SK-N-SH (cell line): ENCODE data around the gene SOX2. TPM values are rescaled to one million over a fixed set of nuclear protein-coding genes. Genes with fewer than 3 reads are reported as not detected.

ENCODE experiments used
- CTCF ChIA-PET: fragments of 300-600, 350-600 bp; formaldehyde crosslinking; extraction: SDS; loops from one replicate; lab custom pipeline; 2021; lab: Yijun Ruan, JAX
- POLR2A ChIA-PET: fragments of 350-600 bp; sonication (Branson Sonifier 250); formaldehyde crosslinking; extraction: SDS; loops from one replicate; lab custom pipeline; 2020; ENCODE audit warnings: antibody characterized with exemption, inconsistent platforms; lab: Yijun Ruan, JAX
- DNase-seq: peaks from one replicate; pipeline ENCODE4 v3.0.0; 2012
- H2AFZ ChIP-seq: fragments of 200-600 bp; sonication (generic); 2 replicates; pipeline ENCODE4 v1.8.1; 2016; ENCODE audit warnings: antibody characterized with exemption, mild to moderate bottlenecking, low read depth
- H3F3A ChIP-seq: fragments of 200-600 bp; sonication (generic); replicated peaks from 2 replicates; pipeline ENCODE3; 2016; ENCODE audit warnings: antibody characterized with exemption, mild to moderate bottlenecking; ENCODE audit not compliant: insufficient read depth
- H3K27ac ChIP-seq, 2 experiments: fragments of 200-500 bp in 1 of 2; fragments of 200-600 bp in 1 of 2; sonication (Bioruptor generic) in 1 of 2; sonication (generic), shearing (Covaris generic) in 1 of 2; 2 replicates each; pipeline versions ENCODE4 v1.5.1 to v1.6.1; 2014 to 2016; ENCODE audit warnings: low read depth in 2 of 2, inconsistent platforms in 1 of 2, low read length in 1 of 2, mild to moderate bottlenecking in 1 of 2, mixed read lengths in 1 of 2
- H3K27me3 ChIP-seq: fragments of 200-600 bp; sonication (generic), shearing (Covaris generic); 2 replicates; pipeline ENCODE4 v1.6.1; 2016; ENCODE audit warnings: mixed run types; ENCODE audit not compliant: insufficient read depth
- H3K36me3 ChIP-seq, 2 experiments: fragments of 200-500 bp in 1 of 2; fragments of 200-600 bp in 1 of 2; sonication (Bioruptor generic) in 1 of 2; sonication (generic) in 1 of 2; replicated peaks in 1 of 2; 2 replicates each; pipeline versions ENCODE3 to v1.5.1; 2014 to 2016; ENCODE audit warnings: low read length in 1 of 2, mild to moderate bottlenecking in 1 of 2; ENCODE audit not compliant: insufficient read depth in 2 of 2, control insufficient read depth in 1 of 2
- H3K4me1 ChIP-seq, 2 experiments: fragments of 200-500 bp in 1 of 2; fragments of 200-600 bp in 1 of 2; sonication (Bioruptor generic) in 1 of 2; sonication (generic), shearing (Covaris generic) in 1 of 2; 2 replicates each; pipeline versions ENCODE4 v1.5.1 to v1.6.1; 2014 to 2016; ENCODE audit warnings: low read depth in 1 of 2, low read length in 1 of 2, mixed run types in 1 of 2; ENCODE audit not compliant: insufficient read depth in 2 of 2, control insufficient read depth in 1 of 2
- H3K4me2 ChIP-seq: fragments of 200-600 bp; sonication (generic), shearing (Covaris generic); 2 replicates; pipeline ENCODE4 v1.6.1; 2017; ENCODE audit warnings: mixed run types
- H3K4me3 ChIP-seq, 2 experiments: fragments of 200-500 bp in 1 of 2; fragments of 200-600 bp in 1 of 2; sonication (Bioruptor generic) in 1 of 2; sonication (generic), shearing (Covaris generic) in 1 of 2; 2 replicates each; pipeline versions ENCODE4 v1.5.1 to v1.8.1; 2014 to 2016; ENCODE audit warnings: low read depth in 2 of 2, inconsistent platforms in 1 of 2, low read length in 1 of 2, mild to moderate bottlenecking in 1 of 2, mixed read lengths in 1 of 2, moderate library complexity in 1 of 2
- H3K79me2 ChIP-seq: fragments of 200-600 bp; sonication (generic); 2 replicates; pipeline ENCODE4 v1.8.1; 2017; ENCODE audit warnings: mild to moderate bottlenecking; ENCODE audit not compliant: insufficient read depth
- H3K9ac ChIP-seq: fragments of 200-600 bp; sonication (generic); 2 replicates; pipeline ENCODE4 v1.6.1; 2017; ENCODE audit warnings: mixed run types
- H3K9me2 ChIP-seq: fragments of 200-600 bp; sonication (generic); 2 replicates; pipeline ENCODE4 v1.6.1; 2017; ENCODE audit warnings: mixed run types
- H3K9me3 ChIP-seq: fragments of 200-600 bp; sonication (generic); 2 replicates; pipeline ENCODE4 v1.6.1; 2017; ENCODE audit warnings: mixed run types, mild to moderate bottlenecking, moderate library complexity
- H4K20me1 ChIP-seq: fragments of 200-600 bp; sonication (generic); 2 replicates; pipeline ENCODE4 v1.6.1; 2017; ENCODE audit warnings: mild to moderate bottlenecking, mixed run types; ENCODE audit not compliant: insufficient read depth
- EZH2phosphoT487 ChIP-seq: fragments of 200-600 bp; sonication (generic); IDR thresholded peaks from 2 replicates; pipeline ENCODE4 v1.6.1; 2017; ENCODE audit warnings: low read depth, mixed run types, mild to moderate bottlenecking, antibody characterized with exemption, moderate library complexity, borderline replicate concordance
- FOXJ3 ChIP-seq: sonication (generic); formaldehyde crosslinking; IDR thresholded peaks from 2 replicates; pipeline ENCODE4 v1.5.1; 2020; ENCODE audit warnings: mild to moderate bottlenecking, missing genetic modification reagents
- FOXM1 ChIP-seq: IDR thresholded peaks from 2 replicates; pipeline ENCODE4 v1.4.0; 2012; ENCODE audit warnings: low read depth, mild to moderate bottlenecking
- GABPA ChIP-seq: IDR thresholded peaks from 2 replicates; pipeline ENCODE4 v1.4.0; 2012; ENCODE audit warnings: low read depth, mild to moderate bottlenecking
- MXI1 ChIP-seq: IDR thresholded peaks from 2 replicates; pipeline ENCODE4 v1.6.1; 2012; ENCODE audit warnings: mild to moderate bottlenecking, low read depth, low read length, improper control_type of control experiment
- NRF1 ChIP-seq: IDR thresholded peaks from 2 replicates; pipeline ENCODE4 v1.6.1; 2012; ENCODE audit warnings: low read depth, mild to moderate bottlenecking, low read length
- POLR2AphosphoS5 ChIP-seq: IDR thresholded peaks from 2 replicates; pipeline ENCODE4 v1.6.1; 2012; ENCODE audit warnings: low read depth, low read length
- RAD21 ChIP-seq: IDR thresholded peaks from 2 replicates; pipeline ENCODE4 v1.6.1; 2012; ENCODE audit warnings: mild to moderate bottlenecking, low read length
- RCOR1 ChIP-seq: fragments of 150-350 bp; IDR thresholded peaks from 2 replicates; pipeline ENCODE4 v1.6.1; 2017; ENCODE audit warnings: antibody characterized with exemption, low read length
- RFX5 ChIP-seq: IDR thresholded peaks from 2 replicates; pipeline ENCODE4 v1.6.1; 2012; ENCODE audit warnings: mild to moderate bottlenecking, improper control_type of control experiment, low read length
- SIN3A ChIP-seq: IDR thresholded peaks from 2 replicates; pipeline ENCODE4 v1.6.1; 2012; ENCODE audit warnings: low read depth, mild to moderate bottlenecking, low read length, moderate library complexity, borderline replicate concordance
- SMC3 ChIP-seq: IDR thresholded peaks from 2 replicates; pipeline ENCODE4 v1.6.1; 2012; ENCODE audit warnings: low read depth, low read length, improper control_type of control experiment
- TCF12 ChIP-seq: IDR thresholded peaks from 2 replicates; pipeline ENCODE4 v1.4.0; 2012
- TEAD4 ChIP-seq: IDR thresholded peaks from 2 replicates; pipeline ENCODE4 v1.4.0; 2012; ENCODE audit warnings: mild to moderate bottlenecking, borderline replicate concordance; ENCODE audit not compliant: insufficient read depth
- YY1 ChIP-seq: IDR thresholded peaks from 2 replicates; pipeline ENCODE4 v1.4.0; 2012; ENCODE audit warnings: low read depth, mild to moderate bottlenecking
- WGBS: methylation state at CpG from one replicate; pipeline ENCODE4 v1.1.6; 2017; ENCODE audit warnings: low lambda C conversion rate; 5-methylcytosine and 5-hydroxymethylcytosine counted together
- polyA plus RNA-seq, 3 experiments: library from polyadenylated mRNA; depleted of rRNA; stranded (reverse); fragments of >200 nt; gene quantifications; 2 replicates each; pipeline ENCODE4 v1.2.3, GENCODE V29; 2012
- TF ChIP-seq, protein P1 (sequence below): IDR thresholded peaks from 2 replicates; pipeline ENCODE4; 2012
- TF ChIP-seq, protein P2 (sequence below): fragments of 200-600 bp; sonication (generic); IDR thresholded peaks from 2 replicates; pipeline ENCODE4 v1.6.1; 2017; ENCODE audit warnings: antibody characterized with exemption, mild to moderate bottlenecking, moderate library complexity
- TF ChIP-seq, protein P3 (sequence below): IDR thresholded peaks from 2 replicates; pipeline ENCODE4 v1.4.0; 2012; ENCODE audit warnings: low read depth

The SOX2 gene
- polyA plus RNA-seq, 1 of the 3 experiments (the other 2 are of a cell fraction) = 0.13 TPM

DNA sequence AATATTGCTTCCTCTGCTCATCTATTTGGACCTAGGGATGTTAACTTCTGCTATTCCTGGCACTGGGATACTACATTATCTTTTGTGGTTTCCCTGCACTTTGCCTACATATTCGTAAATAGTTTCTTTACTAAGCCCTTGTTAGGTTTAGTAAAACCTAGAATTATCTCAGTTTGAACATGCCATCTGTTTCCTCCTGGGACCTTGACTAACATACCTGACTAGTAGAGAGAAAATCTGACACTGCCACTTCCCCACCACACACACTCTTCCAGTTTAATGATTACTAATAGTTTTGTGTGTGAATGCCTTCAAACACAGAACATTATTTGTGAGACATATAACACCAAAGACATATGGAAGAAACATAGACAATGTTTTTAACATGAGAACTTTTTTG, 28.2 kb upstream of the SOX2 start:
- WGBS = 22% methylated on average over 1 of the region's 1 CpG
- ChIA-PET POLR2A (no interaction called here), CTCF (no interaction called here)

DNA sequence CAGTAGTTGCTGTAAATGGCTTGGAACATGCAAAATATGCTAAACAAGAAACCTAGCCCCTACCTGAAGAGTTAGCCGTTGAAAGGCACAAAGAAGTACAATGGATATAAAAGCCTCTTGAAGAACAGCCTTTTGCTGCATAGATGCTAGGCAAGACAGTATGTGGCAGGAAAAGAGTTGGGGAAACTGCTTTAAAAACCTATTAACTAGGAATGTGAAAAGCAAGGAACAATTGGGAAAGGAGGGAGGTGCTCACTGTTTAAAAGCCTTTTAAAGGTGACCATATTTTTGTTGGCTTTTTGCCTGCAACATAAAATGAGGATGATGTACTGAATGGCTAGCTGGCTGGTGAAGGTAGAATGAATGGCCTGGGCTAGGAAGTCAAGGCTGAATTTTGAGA, 24.5 kb upstream of the SOX2 start:
- CTCF ChIA-PET = interaction anchor here (0.8 to 5.1 kb wide), 3 partner anchors 14 to 961 kb away, joined by 3 to 35 read pairs (median 4); no protein-coding TSS in a partner anchor
- Histone ChIP-seq H3K4me1 (no peaks in the 10 kb centered on the region; a peak in 1 of 4 replicates), H3K9ac (no peak overlapping the region), H3K9me3 (no peaks in the 10 kb centered on the region), H3K9me2 (no peaks in the 10 kb centered on the region), H3K27me3 (no peaks in the 10 kb centered on the region), H3K27ac (no peak overlapping the region), H3K79me2 (no peaks in the 10 kb centered on the region), H2AFZ (no peak overlapping the region), H4K20me1 (no peaks in the 10 kb centered on the region), H3F3A (no peaks in the 10 kb centered on the region), H3K36me3 (no peaks in the 10 kb centered on the region), H3K4me3 (no peak overlapping the region), H3K4me2 (no peak overlapping the region)
- POLR2A ChIA-PET = no interaction called here
- DNase-seq = no peak
- WGBS = 42% methylated on average over 1 of the region's 1 CpG
- TF ChIP-seq GABPA (no peak), SMC3 (no peak), YY1 (no peak), EZH2phosphoT487 (no peak), POLR2AphosphoS5 (no peak), FOXJ3 (CRISPR knock-in tag) (no peak), RFX5 (no peak), RCOR1 (no peak), NRF1 (no peak), FOXM1 (no peak)
- TF ChIP-seq, protein P1, sequence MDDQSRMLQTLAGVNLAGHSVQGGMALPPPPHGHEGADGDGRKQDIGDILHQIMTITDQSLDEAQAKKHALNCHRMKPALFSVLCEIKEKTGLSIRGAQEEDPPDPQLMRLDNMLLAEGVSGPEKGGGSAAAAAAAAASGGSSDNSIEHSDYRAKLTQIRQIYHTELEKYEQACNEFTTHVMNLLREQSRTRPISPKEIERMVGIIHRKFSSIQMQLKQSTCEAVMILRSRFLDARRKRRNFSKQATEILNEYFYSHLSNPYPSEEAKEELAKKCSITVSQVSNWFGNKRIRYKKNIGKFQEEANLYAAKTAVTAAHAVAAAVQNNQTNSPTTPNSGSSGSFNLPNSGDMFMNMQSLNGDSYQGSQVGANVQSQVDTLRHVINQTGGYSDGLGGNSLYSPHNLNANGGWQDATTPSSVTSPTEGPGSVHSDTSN = no peak

More for the DNA sequence above, 28.2 kb upstream of the SOX2 start:
- Histone ChIP-seq H4K20me1 (no peaks in the 10 kb centered on the region), H3K79me2 (no peaks in the 10 kb centered on the region), H3K27ac (no peak overlapping the region), H3F3A (no peaks in the 10 kb centered on the region), H3K9me2 (no peaks in the 10 kb centered on the region), H3K36me3 (no peaks in the 10 kb centered on the region), H2AFZ (no peak overlapping the region), H3K4me3 (no peak overlapping the region), H3K4me2 (no peak overlapping the region), H3K9me3 (no peaks in the 10 kb centered on the region), H3K27me3 (no peaks in the 10 kb centered on the region), H3K4me1 (no peaks in the 10 kb centered on the region), H3K9ac (no peak overlapping the region)
- no peak for DNase-seq
- no peak for TF ChIP-seq POLR2AphosphoS5
- TF ChIP-seq, protein P2, sequence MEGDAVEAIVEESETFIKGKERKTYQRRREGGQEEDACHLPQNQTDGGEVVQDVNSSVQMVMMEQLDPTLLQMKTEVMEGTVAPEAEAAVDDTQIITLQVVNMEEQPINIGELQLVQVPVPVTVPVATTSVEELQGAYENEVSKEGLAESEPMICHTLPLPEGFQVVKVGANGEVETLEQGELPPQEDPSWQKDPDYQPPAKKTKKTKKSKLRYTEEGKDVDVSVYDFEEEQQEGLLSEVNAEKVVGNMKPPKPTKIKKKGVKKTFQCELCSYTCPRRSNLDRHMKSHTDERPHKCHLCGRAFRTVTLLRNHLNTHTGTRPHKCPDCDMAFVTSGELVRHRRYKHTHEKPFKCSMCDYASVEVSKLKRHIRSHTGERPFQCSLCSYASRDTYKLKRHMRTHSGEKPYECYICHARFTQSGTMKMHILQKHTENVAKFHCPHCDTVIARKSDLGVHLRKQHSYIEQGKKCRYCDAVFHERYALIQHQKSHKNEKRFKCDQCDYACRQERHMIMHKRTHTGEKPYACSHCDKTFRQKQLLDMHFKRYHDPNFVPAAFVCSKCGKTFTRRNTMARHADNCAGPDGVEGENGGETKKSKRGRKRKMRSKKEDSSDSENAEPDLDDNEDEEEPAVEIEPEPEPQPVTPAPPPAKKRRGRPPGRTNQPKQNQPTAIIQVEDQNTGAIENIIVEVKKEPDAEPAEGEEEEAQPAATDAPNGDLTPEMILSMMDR = no peak
- TF ChIP-seq MXI1 = no peak
- no peak for TF ChIP-seq EZH2phosphoT487
- no peak for TF ChIP-seq TCF12
- no peak for TF ChIP-seq RAD21
- TF ChIP-seq NRF1 = no peak
- no peak for TF ChIP-seq TEAD4
- TF ChIP-seq SIN3A = no peak
- TF ChIP-seq GABPA = no peak
- TF ChIP-seq FOXM1 = no peak
- TF ChIP-seq, protein P3, sequence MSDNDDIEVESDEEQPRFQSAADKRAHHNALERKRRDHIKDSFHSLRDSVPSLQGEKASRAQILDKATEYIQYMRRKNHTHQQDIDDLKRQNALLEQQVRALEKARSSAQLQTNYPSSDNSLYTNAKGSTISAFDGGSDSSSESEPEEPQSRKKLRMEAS = no peak
- TF ChIP-seq, protein P1 = no peak
